ENCODE data around the gene SAC3D1.

- TF ChIP-seq CTCF (conservative IDR thresholded peaks at IDR 0.05 in 1 of 2, IDR thresholded peaks at IDR 0.05 in 1 of 2; ENCODE audit: low read depth in 1 of 2, low read length in 2 of 2) (no peak), EZH2 (IDR thresholded peaks at IDR 0.05; ENCODE audit: low read length, missing control alignments) (no peak)
Measured at GRCh38 chr11:65084598-65085375, 43.8 kb downstream of the SAC3D1 start.

Measured in fibroblast of lung (primary cell).